SK-N-SH (cell line): ENCODE results near the gene ADAP1.

Experiments used
- CTCF ChIP-seq: fragments of 200-600 bp; sonication (generic); IDR thresholded peaks from 2 replicates; pipeline ENCODE4 v1.6.1; 2017; ENCODE audit warnings: antibody characterized with exemption, mild to moderate bottlenecking, moderate library complexity
- EP300 ChIP-seq, 2 experiments: IDR thresholded peaks; 2 replicates each; pipeline versions ENCODE4 v1.4.0 to v1.6.1; 2012; ENCODE audit warnings: borderline replicate concordance in 1 of 2, low read depth in 1 of 2, low read length in 1 of 2
- FOXJ3 ChIP-seq: sonication (generic); formaldehyde crosslinking; IDR thresholded peaks from 2 replicates; pipeline ENCODE4 v1.5.1; 2020; ENCODE audit warnings: mild to moderate bottlenecking, missing genetic modification reagents
- FOXM1 ChIP-seq: IDR thresholded peaks from 2 replicates; pipeline ENCODE4 v1.4.0; 2012; ENCODE audit warnings: low read depth, mild to moderate bottlenecking
- JUND ChIP-seq: IDR thresholded peaks from 2 replicates; pipeline ENCODE4 v1.4.0; 2012
- MEF2A ChIP-seq: IDR thresholded peaks from 2 replicates; pipeline ENCODE4 v1.4.0; 2012; ENCODE audit warnings: low read depth, borderline replicate concordance
- NFIC ChIP-seq: IDR thresholded peaks from 2 replicates; pipeline ENCODE4 v1.4.0; 2012; ENCODE audit warnings: borderline replicate concordance
- PBX3 ChIP-seq: IDR thresholded peaks from 2 replicates; pipeline ENCODE4; 2012
- RCOR1 ChIP-seq: fragments of 150-350 bp; IDR thresholded peaks from 2 replicates; pipeline ENCODE4 v1.6.1; 2017; ENCODE audit warnings: antibody characterized with exemption, low read length
- TAF1 ChIP-seq: IDR thresholded peaks from 2 replicates; pipeline ENCODE4 v1.6.1; 2012; ENCODE audit warnings: low read depth, mild to moderate bottlenecking, low read length, moderate library complexity, borderline replicate concordance
- USF1 ChIP-seq: IDR thresholded peaks from 2 replicates; pipeline ENCODE4 v1.4.0; 2012; ENCODE audit warnings: low read depth, borderline replicate concordance
- ZBTB33 ChIP-seq: IDR thresholded peaks from 2 replicates; pipeline ENCODE4 v1.4.0; 2012; ENCODE audit warnings: low read depth, borderline replicate concordance
- TF ChIP-seq, protein P1 (sequence below): IDR thresholded peaks from 2 replicates; pipeline ENCODE4 v1.6.1; 2012; ENCODE audit warnings: mild to moderate bottlenecking, low read depth, low read length, moderate library complexity

- TF ChIP-seq USF1 (no peak), ZBTB33 (no peak), EP300 (IDR thresholded peaks at IDR 0.05; ENCODE audit: borderline replicate concordance in 1 of 2, low read depth in 1 of 2, low read length in 1 of 2) (no peak), FOXM1 (no peak), CTCF (no peak), FOXJ3 (no peak), MEF2A (no peak), NFIC (no peak), JUND (no peak), RCOR1 (no peak), PBX3 (no peak), TAF1 (no peak)
- TF ChIP-seq, protein P1, sequence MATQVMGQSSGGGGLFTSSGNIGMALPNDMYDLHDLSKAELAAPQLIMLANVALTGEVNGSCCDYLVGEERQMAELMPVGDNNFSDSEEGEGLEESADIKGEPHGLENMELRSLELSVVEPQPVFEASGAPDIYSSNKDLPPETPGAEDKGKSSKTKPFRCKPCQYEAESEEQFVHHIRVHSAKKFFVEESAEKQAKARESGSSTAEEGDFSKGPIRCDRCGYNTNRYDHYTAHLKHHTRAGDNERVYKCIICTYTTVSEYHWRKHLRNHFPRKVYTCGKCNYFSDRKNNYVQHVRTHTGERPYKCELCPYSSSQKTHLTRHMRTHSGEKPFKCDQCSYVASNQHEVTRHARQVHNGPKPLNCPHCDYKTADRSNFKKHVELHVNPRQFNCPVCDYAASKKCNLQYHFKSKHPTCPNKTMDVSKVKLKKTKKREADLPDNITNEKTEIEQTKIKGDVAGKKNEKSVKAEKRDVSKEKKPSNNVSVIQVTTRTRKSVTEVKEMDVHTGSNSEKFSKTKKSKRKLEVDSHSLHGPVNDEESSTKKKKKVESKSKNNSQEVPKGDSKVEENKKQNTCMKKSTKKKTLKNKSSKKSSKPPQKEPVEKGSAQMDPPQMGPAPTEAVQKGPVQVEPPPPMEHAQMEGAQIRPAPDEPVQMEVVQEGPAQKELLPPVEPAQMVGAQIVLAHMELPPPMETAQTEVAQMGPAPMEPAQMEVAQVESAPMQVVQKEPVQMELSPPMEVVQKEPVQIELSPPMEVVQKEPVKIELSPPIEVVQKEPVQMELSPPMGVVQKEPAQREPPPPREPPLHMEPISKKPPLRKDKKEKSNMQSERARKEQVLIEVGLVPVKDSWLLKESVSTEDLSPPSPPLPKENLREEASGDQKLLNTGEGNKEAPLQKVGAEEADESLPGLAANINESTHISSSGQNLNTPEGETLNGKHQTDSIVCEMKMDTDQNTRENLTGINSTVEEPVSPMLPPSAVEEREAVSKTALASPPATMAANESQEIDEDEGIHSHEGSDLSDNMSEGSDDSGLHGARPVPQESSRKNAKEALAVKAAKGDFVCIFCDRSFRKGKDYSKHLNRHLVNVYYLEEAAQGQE = no peak
These were observed 93.3 kb downstream of the ADAP1 start for GRCh38 chr7:861222-861621.
